GM18873 (cell line): ENCODE results near the gene STAT3.
"Not testable (repeated sequence)": the region's sequence is repeated elsewhere in the genome, so short reads cannot be mapped to it uniquely, and the experiment has no call there.

Experiments
- ATAC-seq: cut with Tn5 transposase; IDR thresholded peaks from one replicate; pipeline ENCODE4 v1.9.1; 2021; ENCODE audit warnings: mild to moderate bottlenecking, moderate library complexity, moderate number of reproducible peaks; ENCODE audit not compliant: unreplicated experiment, low FRiP score

The STAT3 gene

GRCh38 chr17:42387661-42388380 is 421 bp downstream of the STAT3 start:
- ATAC-seq, result peak; percentile 1

GRCh38 chr17:42386777-42387657 is 1.2 kb downstream of the STAT3 start:
- no peak for ATAC-seq

- ATAC-seq, result no peak
Observed at GRCh38 chr17:42381898-42382297, 6.3 kb downstream of the STAT3 start.

DNA sequence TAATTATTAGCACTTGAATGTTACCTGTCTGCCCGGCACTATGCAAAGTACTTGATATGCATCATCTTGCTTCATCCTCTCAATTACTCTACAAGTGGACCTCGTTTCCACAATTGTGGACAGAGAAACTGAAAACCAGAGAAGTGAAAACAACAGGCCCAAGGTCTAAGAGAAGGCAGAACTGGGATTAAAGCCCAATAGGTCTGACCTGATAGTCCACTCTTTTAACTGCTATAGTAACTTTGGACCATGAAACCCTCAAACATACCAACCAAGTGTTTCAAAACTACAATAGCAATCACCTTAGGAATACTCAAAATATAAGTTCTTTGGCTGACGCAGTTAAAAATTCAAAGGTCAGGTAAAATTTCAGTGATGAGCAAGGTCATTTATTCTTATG is 7.3 kb downstream of the STAT3 start:
- ATAC-seq, result no peak

DNA sequence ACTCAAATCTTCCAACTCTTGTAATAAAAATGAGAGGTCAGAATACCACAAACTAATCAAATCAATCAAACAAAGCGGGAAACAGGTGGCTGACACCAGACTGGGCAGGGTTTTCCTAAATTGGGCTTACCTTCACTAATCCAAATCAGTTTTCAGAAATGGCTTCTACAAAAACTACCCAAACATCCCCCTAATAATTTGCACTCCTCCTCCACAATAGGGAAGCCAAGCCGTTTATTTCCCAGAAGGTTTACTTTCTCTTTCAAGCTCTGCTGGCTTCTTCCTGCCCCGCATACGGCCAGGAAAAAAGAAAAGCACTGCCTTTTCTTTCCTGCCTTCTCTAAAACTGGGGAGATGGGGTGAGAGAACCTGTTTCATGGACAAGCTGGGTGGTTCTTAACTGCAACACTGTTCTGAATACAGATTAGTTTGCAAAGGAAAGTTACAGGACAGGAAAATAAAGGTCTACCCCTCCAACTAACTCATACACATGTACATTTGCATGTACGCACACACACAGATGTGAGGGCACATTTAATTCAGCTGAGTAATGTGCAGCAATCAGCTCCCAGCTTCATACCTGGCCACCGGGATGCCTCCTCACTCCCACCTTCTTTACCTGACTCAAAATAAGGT is 9.2 kb downstream of the STAT3 start:
- ATAC-seq, result no peak

DNA sequence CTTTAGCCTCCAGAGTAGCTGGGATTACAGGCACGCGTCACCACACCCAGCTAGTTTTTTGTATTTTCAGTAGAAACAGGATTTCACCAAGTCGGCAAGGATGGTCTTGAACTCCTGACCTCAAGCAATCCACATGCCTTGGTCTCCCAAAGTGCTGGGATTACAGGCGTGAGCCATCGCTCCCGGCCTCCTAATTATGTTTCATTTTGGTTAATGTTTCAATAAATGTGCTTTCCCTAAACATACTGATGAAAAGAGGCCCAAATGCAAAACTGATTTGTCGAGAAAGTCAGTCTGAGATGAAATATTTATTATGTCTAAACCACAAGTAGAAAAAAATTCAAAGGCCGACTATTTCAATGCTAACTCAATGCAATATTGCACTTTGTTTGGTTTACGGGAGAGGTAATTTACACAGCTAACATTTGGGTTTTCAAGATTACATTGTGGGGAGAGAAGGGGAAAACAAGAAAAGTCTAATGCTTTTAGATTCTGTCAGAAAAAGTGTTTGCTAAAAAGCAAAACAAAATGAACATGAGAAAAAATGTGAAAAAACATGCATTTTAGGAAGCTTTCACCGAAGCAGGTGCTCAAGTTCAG is 9.8 kb downstream of the STAT3 start:
- ATAC-seq, result no peak

DNA sequence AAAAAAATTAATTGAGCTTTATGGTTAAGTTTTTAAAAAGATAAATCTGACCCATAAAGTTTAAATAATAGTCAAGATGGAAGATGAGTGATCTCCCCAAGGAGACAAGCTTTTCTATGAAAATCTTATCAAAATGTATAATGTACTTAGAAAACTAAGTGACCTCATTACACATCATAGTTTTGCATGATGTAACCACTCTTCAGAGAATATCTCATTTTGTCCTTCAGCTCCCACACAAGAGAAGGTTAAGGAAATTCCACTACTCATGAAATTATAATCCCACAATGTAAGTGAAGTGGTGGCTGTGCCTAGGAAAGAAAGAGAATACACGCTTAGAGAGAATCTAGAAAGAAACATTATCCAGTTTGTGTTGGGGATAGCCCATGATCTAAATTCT is 14.3 kb downstream of the STAT3 start:
- no peak for ATAC-seq

GRCh38 chr17:42372142-42372541 is 16.1 kb downstream of the STAT3 start:
- ATAC-seq, result no peak

DNA sequence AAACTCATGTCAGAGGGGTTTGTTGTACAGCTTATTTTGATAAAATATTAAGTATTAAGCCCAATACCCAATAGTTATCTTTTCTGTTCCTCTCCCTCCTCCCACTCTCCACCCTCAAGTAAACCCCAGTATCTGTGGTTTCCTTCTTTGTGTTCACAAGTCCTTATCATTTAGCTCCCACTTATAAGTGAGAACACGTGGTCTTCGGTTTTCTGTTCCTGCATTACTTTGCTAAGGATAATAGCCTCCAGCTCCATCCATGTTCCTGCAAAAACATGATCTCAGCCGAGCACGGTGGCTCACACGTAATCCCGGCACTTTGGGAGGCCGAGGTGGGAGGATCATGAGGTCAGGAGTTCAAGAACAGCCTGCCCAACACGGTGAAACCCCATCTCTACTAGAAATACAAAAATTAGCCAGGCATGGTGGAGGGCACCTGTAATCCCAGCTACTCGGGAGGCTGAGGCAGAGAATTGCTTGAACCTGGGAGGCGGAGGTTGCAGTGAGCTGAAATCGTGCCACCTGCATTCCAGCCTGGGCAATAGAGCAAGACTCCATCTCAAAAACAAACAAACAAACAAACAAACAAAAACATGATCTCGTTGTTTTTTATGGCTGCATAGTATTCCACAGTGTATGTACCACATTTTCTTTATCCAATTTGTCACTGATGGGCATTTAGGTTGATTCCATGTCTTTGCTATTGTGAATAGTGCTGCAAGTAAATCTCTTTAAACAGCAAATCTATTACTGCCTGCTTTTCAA is 19.3 kb downstream of the STAT3 start:
- not testable (repeated sequence) for ATAC-seq

- ATAC-seq, result not testable (repeated sequence)
Observed at GRCh38 chr17:42368310-42368709, 19.9 kb downstream of the STAT3 start.

- ATAC-seq, result not testable (repeated sequence)
Observed at GRCh38 chr17:42366176-42367023, 21.8 kb downstream of the STAT3 start.

GRCh38 chr17:42365136-42365535 is 23.1 kb downstream of the STAT3 start:
- no peak for ATAC-seq

- ATAC-seq, result no peak
Observed at GRCh38 chr17:42363767-42364585, 24.3 kb downstream of the STAT3 start.

DNA sequence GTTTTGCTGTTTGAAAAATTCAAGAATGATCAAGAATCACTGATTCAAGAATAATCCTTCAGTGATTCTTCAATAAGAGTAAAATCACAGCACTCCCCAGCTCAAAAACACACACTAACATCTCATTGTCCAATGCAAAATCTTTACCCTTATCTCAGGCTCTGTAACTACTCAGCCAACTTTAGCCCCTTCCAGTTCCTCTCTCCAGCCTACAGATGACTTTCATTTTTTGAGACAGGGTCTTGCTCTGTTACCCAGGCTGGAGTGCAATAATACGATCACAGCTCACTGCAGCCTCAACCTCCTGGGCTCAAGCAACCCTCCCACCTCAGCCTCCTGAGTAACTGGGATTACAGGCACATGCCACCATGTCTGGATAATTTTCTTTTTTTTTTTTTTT is 25.0 kb downstream of the STAT3 start:
- no peak for ATAC-seq

- no peak for ATAC-seq
Observed at GRCh38 chr17:42362245-42362961, 25.8 kb downstream of the STAT3 start.

DNA sequence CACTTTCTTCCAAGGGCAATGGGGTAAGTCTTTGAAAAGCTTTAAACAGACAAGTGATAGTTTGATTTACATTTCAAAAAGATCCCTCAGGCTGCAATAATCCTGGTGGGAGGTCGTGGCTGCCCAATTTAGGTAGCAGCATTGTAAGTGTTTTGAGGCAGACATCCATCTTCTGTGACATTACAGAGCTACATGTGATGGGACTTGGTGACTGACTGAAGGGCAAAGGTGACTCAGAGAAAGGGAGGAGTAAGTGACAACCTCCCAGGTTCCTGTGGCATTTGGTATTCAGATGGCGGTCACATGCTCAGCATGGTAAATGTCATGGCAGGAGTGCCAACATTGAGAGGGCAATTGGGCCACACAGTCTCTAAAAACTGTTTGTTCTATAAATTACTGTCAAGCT is 26.5 kb downstream of the STAT3 start:
- ATAC-seq, result no peak

GRCh38 chr17:42360388-42360787 is 27.9 kb downstream of the STAT3 start:
- ATAC-seq, result not testable (repeated sequence)

GRCh38 chr17:42359133-42359532 is 29.1 kb downstream of the STAT3 start:
- ATAC-seq, result no peak
